Mucosa of rectum (tissue), 2 donors: ENCODE measurements around the gene FAM241B.
A peak's percentile ranks its signal among the peaks of the same experiment; 100 is the strongest.

ENCODE experiments used
- H3K27ac ChIP-seq, 2 donors: one replicate each; pipeline ENCODE4 v1.7.0; 2013; ENCODE audit warnings: inconsistent platforms in 2 of 2, low read depth in 2 of 2, low read length in 2 of 2
- H3K27me3 ChIP-seq, 2 donors: one replicate each; pipeline ENCODE4 v1.7.0; 2013; ENCODE audit warnings: low read length in 2 of 2; ENCODE audit not compliant: control insufficient read depth in 2 of 2, insufficient read depth in 2 of 2
- H3K36me3 ChIP-seq, 2 donors: one replicate each; pipeline ENCODE4 v1.7.0; 2013; ENCODE audit warnings: low read length in 2 of 2; ENCODE audit not compliant: control insufficient read depth in 2 of 2, insufficient read depth in 2 of 2
- H3K4me1 ChIP-seq, 2 donors: one replicate each; pipeline ENCODE4 v1.7.0; 2013; ENCODE audit warnings: low read length in 2 of 2, mild to moderate bottlenecking in 1 of 2; ENCODE audit not compliant: control insufficient read depth in 2 of 2, insufficient read depth in 2 of 2
- H3K4me3 ChIP-seq, 2 donors: one replicate each; pipeline ENCODE4 v1.7.0; 2013; ENCODE audit warnings: low read length in 2 of 2
- H3K9ac ChIP-seq, 2 donors: one replicate each; pipeline ENCODE4 v1.7.0; 2013; ENCODE audit warnings: low read length in 2 of 2, low read depth in 1 of 2, mild to moderate bottlenecking in 1 of 2
- H3K9me3 ChIP-seq, 2 donors: one replicate each; pipeline ENCODE4 v1.7.0; 2013; ENCODE audit warnings: low read length in 2 of 2; ENCODE audit not compliant: control insufficient read depth in 2 of 2
- donor health status: healthy.
- donor health status: Normal muscosa, but diverticular disease.

Gene FAM241B

GRCh38 chr10:69629897-69630650 lies at the start of gene FAM241B:
Gene FAM241B, plus strand, starts transcription at chr10:69630247. Its CDS starts 1,497 bp downstream, at chr10:69631744.
- no peaks in the 10 kb centered on the region for H3K9me3 ChIP-seq
- H3K27me3 ChIP-seq, result peaks cover 5 to 6% of the 10 kb centered on the region in 2 donors
- no peak within 1 kb of the TSS for H3K27ac ChIP-seq
- peak within 1 kb of the TSS; percentile 8 to 71 for H3K9ac ChIP-seq
- peak within 1 kb of the TSS; percentile 52 to 67 for H3K4me3 ChIP-seq
- no peaks in the 10 kb centered on the region for H3K36me3 ChIP-seq
- peaks cover 3 to 4% of the 10 kb centered on the region in 2 donors for H3K4me1 ChIP-seq

GRCh38 chr10:69580435-69580834 lies 49.6 kb upstream of the FAM241B start:
- Histone ChIP-seq H3K27ac (no peak overlapping the region), H3K9me3 (no peaks in the 10 kb centered on the region), H3K36me3 (no peaks in the 10 kb centered on the region), H3K4me1 (no peaks in the 10 kb centered on the region), H3K9ac (no peak overlapping the region), H3K27me3 (peaks cover 12 to 27% of the 10 kb centered on the region in 2 donors), H3K4me3 (no peak overlapping the region)

GRCh38 chr10:69583106-69583505 lies 46.9 kb upstream of the FAM241B start:
- Histone ChIP-seq H3K9me3 (no peaks in the 10 kb centered on the region), H3K4me3 (no peak overlapping the region), H3K4me1 (no peaks in the 10 kb centered on the region), H3K27me3 (peaks cover 8 to 19% of the 10 kb centered on the region in 2 donors), H3K9ac (no peak overlapping the region), H3K27ac (no peak overlapping the region), H3K36me3 (no peaks in the 10 kb centered on the region)

GRCh38 chr10:69584624-69585023 lies 45.4 kb upstream of the FAM241B start:
- H3K9me3 ChIP-seq, result no peaks in the 10 kb centered on the region
- peaks cover 4 to 12% of the 10 kb centered on the region in 2 donors for H3K27me3 ChIP-seq
- no peak overlapping the region for H3K4me3 ChIP-seq
- H3K4me1 ChIP-seq, result no peaks in the 10 kb centered on the region
- no peak overlapping the region for H3K9ac ChIP-seq
- no peak overlapping the region for H3K27ac ChIP-seq
- H3K36me3 ChIP-seq, result no peaks in the 10 kb centered on the region

GRCh38 chr10:69588358-69588757 lies 41.7 kb upstream of the FAM241B start:
- H3K9me3 ChIP-seq, result no peaks in the 10 kb centered on the region
- H3K36me3 ChIP-seq, result no peaks in the 10 kb centered on the region
- no peak overlapping the region for H3K9ac ChIP-seq
- no peak overlapping the region for H3K27ac ChIP-seq
- H3K4me1 ChIP-seq, result no peaks in the 10 kb centered on the region
- no peak overlapping the region for H3K4me3 ChIP-seq
- peaks cover 0 to 4% of the 10 kb centered on the region in 2 donors for H3K27me3 ChIP-seq

- no peak overlapping the region for H3K27ac ChIP-seq
- H3K9ac ChIP-seq, result no peak overlapping the region
- no peaks in the 10 kb centered on the region for H3K36me3 ChIP-seq
- no peaks in the 10 kb centered on the region for H3K4me1 ChIP-seq
- H3K9me3 ChIP-seq, result no peaks in the 10 kb centered on the region
- H3K27me3 ChIP-seq, result peaks cover 4 to 7% of the 10 kb centered on the region in 2 donors
- H3K4me3 ChIP-seq, result no peak overlapping the region
Measured at GRCh38 chr10:69600761-69601330, 29.2 kb upstream of the FAM241B start.

- H3K27me3 ChIP-seq, result peaks cover 0 to under 1% of the 10 kb centered on the region in 2 donors
- no peaks in the 10 kb centered on the region for H3K9me3 ChIP-seq
- H3K4me3 ChIP-seq, result no peak overlapping the region
- no peak overlapping the region for H3K27ac ChIP-seq
- no peaks in the 10 kb centered on the region for H3K36me3 ChIP-seq
- H3K9ac ChIP-seq, result no peak overlapping the region
- no peaks in the 10 kb centered on the region for H3K4me1 ChIP-seq
Measured at GRCh38 chr10:69609077-69609476, 21.0 kb upstream of the FAM241B start.

- H3K36me3 ChIP-seq, result no peaks in the 10 kb centered on the region
- no peaks in the 10 kb centered on the region for H3K4me1 ChIP-seq
- H3K9me3 ChIP-seq, result no peaks in the 10 kb centered on the region
- H3K27me3 ChIP-seq, result no peaks in the 10 kb centered on the region
- no peak overlapping the region for H3K9ac ChIP-seq
- no peak overlapping the region for H3K27ac ChIP-seq
- no peak overlapping the region for H3K4me3 ChIP-seq
Measured at GRCh38 chr10:69612760-69613159, 17.3 kb upstream of the FAM241B start.

- Histone ChIP-seq H3K9ac (no peak overlapping the region), H3K4me1 (no peaks in the 10 kb centered on the region), H3K4me3 (no peak overlapping the region), H3K27me3 (no peaks in the 10 kb centered on the region), H3K36me3 (no peaks in the 10 kb centered on the region), H3K27ac (no peak overlapping the region), H3K9me3 (no peaks in the 10 kb centered on the region)
Measured at GRCh38 chr10:69614130-69614529, 15.9 kb upstream of the FAM241B start.

- Histone ChIP-seq H3K27ac (no peak overlapping the region), H3K36me3 (no peaks in the 10 kb centered on the region), H3K27me3 (no peaks in the 10 kb centered on the region), H3K9me3 (no peaks in the 10 kb centered on the region), H3K9ac (no peak overlapping the region), H3K4me1 (no peaks in the 10 kb centered on the region), H3K4me3 (no peak overlapping the region)
Measured at GRCh38 chr10:69616358-69616757, 13.7 kb upstream of the FAM241B start.
